ENCODE data around the gene PRRC2B.

DNA sequence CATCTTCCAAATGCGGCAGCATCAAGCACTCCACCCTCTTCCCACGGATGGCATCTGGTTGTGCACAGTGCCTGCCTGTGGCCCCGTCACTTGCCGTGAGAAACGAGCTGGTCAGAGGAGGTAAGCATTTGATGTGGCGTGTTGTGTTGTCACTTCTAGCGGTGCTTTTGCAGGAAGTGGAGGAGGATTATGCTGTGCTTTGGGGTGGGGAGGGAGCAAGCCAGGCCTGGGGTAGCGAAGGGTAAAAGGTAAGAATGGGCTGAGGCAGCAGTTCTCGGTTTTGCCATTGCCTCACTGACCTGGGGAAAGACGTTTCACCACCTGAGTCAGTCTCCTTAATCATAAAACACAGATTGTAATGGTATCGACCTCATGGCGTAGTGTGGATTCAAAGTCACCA, 106.5 kb downstream of the PRRC2B start:
- TF ChIP-seq CTCF (IDR thresholded peaks at IDR 0.05) (no peak), POLR2A (IDR thresholded peaks at IDR 0.05) (no peak), EP300 (IDR thresholded peaks at IDR 0.05) (no peak)

Measured in ovary (tissue), 3 donors.